Measurements from ENCODE around the gene IRF5. TPM values are rescaled to one million over a fixed set of nuclear protein-coding genes. Genes with fewer than 3 reads are reported as not detected.

The IRF5 gene
- 13.5 TPM for total RNA-seq
- polyA plus RNA-seq: 10 to 100 TPM; 18.8 to 24.1 (median 20.0) TPM

GRCh38 chr7:128937647-128938543 lies at the start of gene IRF5:
TSS of gene IRF5 (plus strand) at chr7:128937927. CDS start at chr7:128942082, 4,155 bp downstream.
- Mint-ChIP-seq H3K27ac (peak within 1 kb of the TSS; percentile 83 to 95 (median 94)), H3K27me3 (peaks cover 4% of the 10 kb centered on the region), H3K4me3 (peak within 1 kb of the TSS; percentile 93 to 99 (median 98)), H3K36me3 (no peaks in the 10 kb centered on the region), H3K9me3 (peaks cover 0 to 1% (median 0%) of the 10 kb centered on the region in 7 donors), H3K4me1 (peaks cover 12 to 51% (median 28%) of the 10 kb centered on the region in 4 donors)
- Histone ChIP-seq H3K27ac (ENCODE audit: insufficient read depth, low read length, poor library complexity, severe bottlenecking) (peak within 1 kb of the TSS; percentile 74), H3K4me1 (ENCODE audit: control insufficient read depth, insufficient read depth, low read length, poor library complexity, severe bottlenecking) (peaks cover 45% of the 10 kb centered on the region), H3K36me3 (ENCODE audit: control insufficient read depth, insufficient read depth, low read length) (no peaks in the 10 kb centered on the region), H3K9me3 (ENCODE audit: control insufficient read depth in 2 of 2, low read length in 2 of 2) (no peaks in the 10 kb centered on the region), H3K27me3 (ENCODE audit: control insufficient read depth, insufficient read depth, low read length) (no peaks in the 10 kb centered on the region), H3K4me3 (ENCODE audit: low read depth, low read length) (peak within 1 kb of the TSS; percentile 67)
- ATAC-seq (ENCODE audit: low read depth in 2 of 2) (peak; percentile 3 to 11), DNase-seq (peak in 2 of 3 donors; percentile 15 to 34)

GRCh38 chr7:128888039-128888755 lies 49.5 kb upstream of the IRF5 start:
- peaks cover 4% of the 10 kb centered on the region for H3K4me1 ChIP-seq (ENCODE audit: control insufficient read depth, insufficient read depth, low read length, poor library complexity, severe bottlenecking)
- Mint-ChIP-seq H3K36me3 (no peaks in the 10 kb centered on the region), H3K9me3 (no peaks in the 10 kb centered on the region), H3K27me3 (peaks cover 6% of the 10 kb centered on the region), H3K4me3 (no peak overlapping the region), H3K4me1 (peaks cover 0 to 5% (median 0%) of the 10 kb centered on the region in 4 donors), H3K27ac (no peak overlapping the region)
- DNase-seq (no peak), ATAC-seq (ENCODE audit: low read depth in 2 of 2) (no peak)
- no peak overlapping the region for H3K27ac ChIP-seq (ENCODE audit: insufficient read depth, low read length, poor library complexity, severe bottlenecking)
- no peak overlapping the region for H3K4me3 ChIP-seq (ENCODE audit: low read depth, low read length)
- no peaks in the 10 kb centered on the region for H3K36me3 ChIP-seq (ENCODE audit: control insufficient read depth, insufficient read depth, low read length)
- H3K27me3 ChIP-seq (ENCODE audit: control insufficient read depth, insufficient read depth, low read length): peaks cover 3% of the 10 kb centered on the region
- no peaks in the 10 kb centered on the region for H3K9me3 ChIP-seq (ENCODE audit: control insufficient read depth in 2 of 2, low read length in 2 of 2)

GRCh38 chr7:128888756-128889095 lies 49.0 kb upstream of the IRF5 start:
- Mint-ChIP-seq H3K9me3 (no peaks in the 10 kb centered on the region), H3K4me1 (peaks cover 0 to 5% (median 0%) of the 10 kb centered on the region in 4 donors), H3K36me3 (no peaks in the 10 kb centered on the region), H3K4me3 (no peak overlapping the region), H3K27me3 (peaks cover 6% of the 10 kb centered on the region), H3K27ac (no peak overlapping the region)
- Histone ChIP-seq H3K27ac (ENCODE audit: insufficient read depth, low read length, poor library complexity, severe bottlenecking) (no peak overlapping the region), H3K36me3 (ENCODE audit: control insufficient read depth, insufficient read depth, low read length) (no peaks in the 10 kb centered on the region), H3K9me3 (ENCODE audit: control insufficient read depth in 2 of 2, low read length in 2 of 2) (no peaks in the 10 kb centered on the region), H3K27me3 (ENCODE audit: control insufficient read depth, insufficient read depth, low read length) (peaks cover 3% of the 10 kb centered on the region), H3K4me3 (ENCODE audit: low read depth, low read length) (no peak overlapping the region), H3K4me1 (ENCODE audit: control insufficient read depth, insufficient read depth, low read length, poor library complexity, severe bottlenecking) (peaks cover 4% of the 10 kb centered on the region)
- DNase-seq (no peak), ATAC-seq (ENCODE audit: low read depth in 2 of 2) (no peak)

GRCh38 chr7:128889121-128889520 lies 48.6 kb upstream of the IRF5 start:
- ATAC-seq (ENCODE audit: low read depth in 2 of 2) (no peak), DNase-seq (no peak)
- Mint-ChIP-seq H3K36me3 (no peaks in the 10 kb centered on the region), H3K9me3 (no peaks in the 10 kb centered on the region), H3K27me3 (peaks cover 6% of the 10 kb centered on the region), H3K4me3 (no peak overlapping the region), H3K27ac (no peak overlapping the region), H3K4me1 (peaks cover 0 to 5% (median 0%) of the 10 kb centered on the region in 4 donors)
- no peaks in the 10 kb centered on the region for H3K9me3 ChIP-seq (ENCODE audit: control insufficient read depth in 2 of 2, low read length in 2 of 2)
- peaks cover 3% of the 10 kb centered on the region for H3K27me3 ChIP-seq (ENCODE audit: control insufficient read depth, insufficient read depth, low read length)
- H3K36me3 ChIP-seq (ENCODE audit: control insufficient read depth, insufficient read depth, low read length): no peaks in the 10 kb centered on the region
- peaks cover 4% of the 10 kb centered on the region for H3K4me1 ChIP-seq (ENCODE audit: control insufficient read depth, insufficient read depth, low read length, poor library complexity, severe bottlenecking)
- no peak overlapping the region for H3K4me3 ChIP-seq (ENCODE audit: low read depth, low read length)
- H3K27ac ChIP-seq (ENCODE audit: insufficient read depth, low read length, poor library complexity, severe bottlenecking): no peak overlapping the region

GRCh38 chr7:128890306-128891109 lies 47.2 kb upstream of the IRF5 start:
- Histone ChIP-seq H3K4me3 (ENCODE audit: low read depth, low read length) (no peak overlapping the region), H3K27me3 (ENCODE audit: control insufficient read depth, insufficient read depth, low read length) (peaks cover 3% of the 10 kb centered on the region), H3K27ac (ENCODE audit: insufficient read depth, low read length, poor library complexity, severe bottlenecking) (no peak overlapping the region), H3K36me3 (ENCODE audit: control insufficient read depth, insufficient read depth, low read length) (no peaks in the 10 kb centered on the region), H3K4me1 (ENCODE audit: control insufficient read depth, insufficient read depth, low read length, poor library complexity, severe bottlenecking) (peaks cover 4% of the 10 kb centered on the region), H3K9me3 (ENCODE audit: control insufficient read depth in 2 of 2, low read length in 2 of 2) (no peaks in the 10 kb centered on the region)
- Mint-ChIP-seq H3K27ac (no peak overlapping the region), H3K36me3 (no peaks in the 10 kb centered on the region), H3K27me3 (peaks cover 6% of the 10 kb centered on the region), H3K4me1 (peaks cover 0 to 5% (median 0%) of the 10 kb centered on the region in 4 donors), H3K9me3 (no peaks in the 10 kb centered on the region), H3K4me3 (peak overlapping the region in 2 of 4 donors; percentile 7 to 41)
- DNase-seq (no peak), ATAC-seq (ENCODE audit: low read depth in 2 of 2) (no peak)

GRCh38 chr7:128891110-128891941 lies 46.4 kb upstream of the IRF5 start:
- peaks cover 11% of the 10 kb centered on the region for H3K27me3 Mint-ChIP-seq

GRCh38 chr7:128891942-128892269 lies 45.8 kb upstream of the IRF5 start:
- Histone ChIP-seq H3K27me3 (ENCODE audit: control insufficient read depth, insufficient read depth, low read length) (peaks cover 3% of the 10 kb centered on the region), H3K4me3 (ENCODE audit: low read depth, low read length) (no peak overlapping the region), H3K9me3 (ENCODE audit: control insufficient read depth in 2 of 2, low read length in 2 of 2) (no peaks in the 10 kb centered on the region), H3K4me1 (ENCODE audit: control insufficient read depth, insufficient read depth, low read length, poor library complexity, severe bottlenecking) (peaks cover 4% of the 10 kb centered on the region), H3K27ac (ENCODE audit: insufficient read depth, low read length, poor library complexity, severe bottlenecking) (no peak overlapping the region), H3K36me3 (ENCODE audit: control insufficient read depth, insufficient read depth, low read length) (no peaks in the 10 kb centered on the region)
- H3K27me3 Mint-ChIP-seq: peaks cover 12% of the 10 kb centered on the region
- H3K4me1 Mint-ChIP-seq: peaks cover 0 to 5% (median 0%) of the 10 kb centered on the region in 4 donors
- DNase-seq (no peak), ATAC-seq (ENCODE audit: low read depth in 2 of 2) (no peak)
- no peak overlapping the region for H3K27ac Mint-ChIP-seq
- H3K36me3 Mint-ChIP-seq: no peaks in the 10 kb centered on the region
- peak overlapping the region in 2 of 4 donors; percentile 31 to 41 for H3K4me3 Mint-ChIP-seq
- no peaks in the 10 kb centered on the region for H3K9me3 Mint-ChIP-seq

More at GRCh38 chr7:128891110-128891941, 46.4 kb upstream of the IRF5 start:
- Histone ChIP-seq H3K4me1 (ENCODE audit: control insufficient read depth, insufficient read depth, low read length, poor library complexity, severe bottlenecking) (peaks cover 4% of the 10 kb centered on the region), H3K36me3 (ENCODE audit: control insufficient read depth, insufficient read depth, low read length) (no peaks in the 10 kb centered on the region), H3K27ac (ENCODE audit: insufficient read depth, low read length, poor library complexity, severe bottlenecking) (no peak overlapping the region), H3K9me3 (ENCODE audit: control insufficient read depth in 2 of 2, low read length in 2 of 2) (no peaks in the 10 kb centered on the region), H3K27me3 (ENCODE audit: control insufficient read depth, insufficient read depth, low read length) (peaks cover 3% of the 10 kb centered on the region), H3K4me3 (ENCODE audit: low read depth, low read length) (no peak overlapping the region)
- Mint-ChIP-seq H3K4me1 (peaks cover 0 to 5% (median 0%) of the 10 kb centered on the region in 4 donors), H3K9me3 (no peaks in the 10 kb centered on the region), H3K4me3 (peak overlapping the region in 2 of 4 donors; percentile 31 to 41), H3K27ac (no peak overlapping the region), H3K36me3 (no peaks in the 10 kb centered on the region)
- DNase-seq: no peak
- ATAC-seq (ENCODE audit: low read depth in 2 of 2): no peak

Measured in CD4-positive, CD25-positive, alpha-beta regulatory T cell (primary cell).